Measurements from ENCODE around the gene RAP1A. TPM values are rescaled to one million over a fixed set of nuclear protein-coding genes. Genes with fewer than 3 reads are reported as not detected.

RAP1A gene
- total RNA-seq, 2 donors from 2014 or later = 28.5 to 35.0 TPM

GRCh38 chr1:111706921-111707320 is 87.3 kb downstream of the RAP1A start:
- 94 to 100% methylated on average over 1 of the region's 2 CpGs for WGBS, 2 experiments (ENCODE audit: insufficient coverage in 1 of 2, insufficient read length in 1 of 2)
- H3K9me3 ChIP-seq (ENCODE audit: control insufficient read depth, low read length) = no peaks in the 10 kb centered on the region
- Mint-ChIP-seq H3K9me3 (no peaks in the 10 kb centered on the region), H3K4me1 (no peaks in the 10 kb centered on the region), H3K27me3 (ENCODE audit: insufficient read depth) (no peaks in the 10 kb centered on the region), H3K27ac (no peak overlapping the region), H3K4me3 (no peak overlapping the region), H3K36me3 (ENCODE audit: low read depth) (peaks cover 31% of the 10 kb centered on the region)
- H3K27ac ChIP-seq (ENCODE audit: low read depth, low read length) = no peak overlapping the region
- no peak overlapping the region for H3K4me3 ChIP-seq (ENCODE audit: low read length)
- no peak for TF ChIP-seq CTCF (conservative IDR thresholded peaks at IDR 0.05)
- no peak for DNase-seq
- H3K27me3 ChIP-seq (ENCODE audit: control insufficient read depth, insufficient read depth, low read length, poor library complexity, severe bottlenecking) = no peaks in the 10 kb centered on the region
- H3K4me1 ChIP-seq (ENCODE audit: control insufficient read depth, insufficient read depth, low read length) = no peaks in the 10 kb centered on the region
- H3K9ac ChIP-seq (ENCODE audit: extremely low read depth, low read length, poor library complexity, severe bottlenecking) = no peak overlapping the region
- H3K36me3 ChIP-seq (ENCODE audit: control insufficient read depth, insufficient read depth, low read length) = peaks cover 63% of the 10 kb centered on the region

GRCh38 chr1:111707906-111708305 is 88.3 kb downstream of the RAP1A start:
- Histone ChIP-seq H3K4me1 (ENCODE audit: control insufficient read depth, insufficient read depth, low read length) (no peaks in the 10 kb centered on the region), H3K36me3 (ENCODE audit: control insufficient read depth, insufficient read depth, low read length) (peaks cover 68% of the 10 kb centered on the region), H3K4me3 (ENCODE audit: low read length) (no peak overlapping the region), H3K9me3 (ENCODE audit: control insufficient read depth, low read length) (no peaks in the 10 kb centered on the region), H3K27ac (ENCODE audit: low read depth, low read length) (no peak overlapping the region), H3K9ac (ENCODE audit: extremely low read depth, low read length, poor library complexity, severe bottlenecking) (no peak overlapping the region), H3K27me3 (ENCODE audit: control insufficient read depth, insufficient read depth, low read length, poor library complexity, severe bottlenecking) (no peaks in the 10 kb centered on the region)
- WGBS, 2 experiments (ENCODE audit: insufficient coverage in 1 of 2, insufficient read length in 1 of 2) = 92 to 99% methylated on average over 7 to 8 of the region's 9 CpGs
- Mint-ChIP-seq H3K27me3 (ENCODE audit: insufficient read depth) (no peaks in the 10 kb centered on the region), H3K4me3 (no peak overlapping the region), H3K27ac (no peak overlapping the region), H3K4me1 (no peaks in the 10 kb centered on the region), H3K9me3 (no peaks in the 10 kb centered on the region), H3K36me3 (ENCODE audit: low read depth) (peaks cover 31% of the 10 kb centered on the region)
- no peak for DNase-seq
- no peak for TF ChIP-seq CTCF (conservative IDR thresholded peaks at IDR 0.05)

GRCh38 chr1:111709986-111710385 is 90.4 kb downstream of the RAP1A start:
- Histone ChIP-seq H3K4me3 (ENCODE audit: low read length) (no peak overlapping the region), H3K9ac (ENCODE audit: extremely low read depth, low read length, poor library complexity, severe bottlenecking) (no peak overlapping the region), H3K9me3 (ENCODE audit: control insufficient read depth, low read length) (no peaks in the 10 kb centered on the region), H3K27me3 (ENCODE audit: control insufficient read depth, insufficient read depth, low read length, poor library complexity, severe bottlenecking) (no peaks in the 10 kb centered on the region), H3K4me1 (ENCODE audit: control insufficient read depth, insufficient read depth, low read length) (no peaks in the 10 kb centered on the region), H3K27ac (ENCODE audit: low read depth, low read length) (no peak overlapping the region), H3K36me3 (ENCODE audit: control insufficient read depth, insufficient read depth, low read length) (peaks cover 53% of the 10 kb centered on the region)
- peaks cover 29% of the 10 kb centered on the region for H3K36me3 Mint-ChIP-seq (ENCODE audit: low read depth)
- 100% methylated on average over 1 of the region's 1 CpG; no CpG with 5 or more reads in 1 of the 2 experiments for WGBS, 2 experiments (ENCODE audit: insufficient coverage in 1 of 2, insufficient read length in 1 of 2)
- H3K4me3 Mint-ChIP-seq = no peak overlapping the region
- no peaks in the 10 kb centered on the region for H3K4me1 Mint-ChIP-seq
- no peak overlapping the region for H3K27ac Mint-ChIP-seq
- H3K9me3 Mint-ChIP-seq = no peaks in the 10 kb centered on the region
- no peaks in the 10 kb centered on the region for H3K27me3 Mint-ChIP-seq (ENCODE audit: insufficient read depth)
- no peak for DNase-seq
- TF ChIP-seq CTCF (conservative IDR thresholded peaks at IDR 0.05) = no peak
